Activated CD8-positive, alpha-beta memory T cell treated with anti-CD3 and anti-CD28 coated beads, Interleukin-2, amount 50 U/mL, for 48 hours (primary cell): ENCODE measurements around the gene SCYGR1.
A peak's percentile ranks its signal among the peaks of the same experiment; 100 is the strongest.
"Not testable (repeated sequence)": the region's sequence is repeated elsewhere in the genome, so short reads cannot be mapped to it uniquely, and the experiment has no call there.

Source experiments
- DNase-seq: peaks from one replicate; pipeline ENCODE4 v3.0.0-alpha.2; 2020

SCYGR1 gene

GRCh38 chr2:227387583-227387982, at the start of gene SCYGR1:
Gene SCYGR1, minus strand, starts transcription at chr2:227387949. Its CDS starts 0 bp downstream, at chr2:227387949.
- not testable (repeated sequence) for DNase-seq

- no peak for DNase-seq
Measured at GRCh38 chr2:227436436-227437174, 48.9 kb upstream of the SCYGR1 start.

GRCh38 chr2:227433171-227433570, 45.4 kb upstream of the SCYGR1 start:
- DNase-seq = no peak

- no peak for DNase-seq
Measured at GRCh38 chr2:227430639-227431038, 42.9 kb upstream of the SCYGR1 start.

GRCh38 chr2:227428731-227429285, 41.1 kb upstream of the SCYGR1 start:
- no peak for DNase-seq

GRCh38 chr2:227423656-227424499, 36.1 kb upstream of the SCYGR1 start:
- no peak for DNase-seq

- DNase-seq = no peak
Measured at GRCh38 chr2:227420087-227421052, 32.6 kb upstream of the SCYGR1 start.

GRCh38 chr2:227416701-227417100, 29.0 kb upstream of the SCYGR1 start:
- DNase-seq = no peak

GRCh38 chr2:227415538-227416424, 28.0 kb upstream of the SCYGR1 start:
- no peak for DNase-seq

GRCh38 chr2:227414846-227415245, 27.1 kb upstream of the SCYGR1 start:
- no peak for DNase-seq

GRCh38 chr2:227413371-227413770, 25.6 kb upstream of the SCYGR1 start:
- DNase-seq = no peak

GRCh38 chr2:227412877-227413276, 25.1 kb upstream of the SCYGR1 start:
- DNase-seq = no peak

- DNase-seq = no peak
Measured at GRCh38 chr2:227411990-227412350, 24.2 kb upstream of the SCYGR1 start.

GRCh38 chr2:227411320-227411989, 23.7 kb upstream of the SCYGR1 start:
- peak; percentile 69 for DNase-seq

GRCh38 chr2:227410191-227410590, 22.4 kb upstream of the SCYGR1 start:
- DNase-seq = no peak

GRCh38 chr2:227407591-227408151, 19.9 kb upstream of the SCYGR1 start:
- no peak for DNase-seq

- DNase-seq = no peak
Measured at GRCh38 chr2:227406177-227407031, 18.7 kb upstream of the SCYGR1 start.

- DNase-seq = no peak
Measured at GRCh38 chr2:227404585-227405271, 17.0 kb upstream of the SCYGR1 start.

GRCh38 chr2:227402959-227403358, 15.2 kb upstream of the SCYGR1 start:
- no peak for DNase-seq
